ENCODE data around the gene STEAP1B. TPM values are rescaled to one million over a fixed set of nuclear protein-coding genes. Genes with fewer than 3 reads are reported as not detected.

The STEAP1B gene
- total RNA-seq, 1 experiment from 2014 or later: not detected

- peak; percentile 30 to 57 for DNase-seq
- H3K9me3 ChIP-seq (replicated peaks): no peaks in the 10 kb centered on the region
- no peaks in the 10 kb centered on the region; the same call in 1 of the 2 replicates for H3K27me3 ChIP-seq
- H3K4me1 ChIP-seq: no peaks in the 10 kb centered on the region; the same call in 1 of the 2 replicates
- H3K27ac ChIP-seq: no peak overlapping the region
- no peaks in the 10 kb centered on the region for H3K36me3 ChIP-seq
- H3K4me3 ChIP-seq: no peak overlapping the region
These were observed 17.5 kb downstream of the STEAP1B start for GRCh38 chr7:22482503-22482902.

DNA sequence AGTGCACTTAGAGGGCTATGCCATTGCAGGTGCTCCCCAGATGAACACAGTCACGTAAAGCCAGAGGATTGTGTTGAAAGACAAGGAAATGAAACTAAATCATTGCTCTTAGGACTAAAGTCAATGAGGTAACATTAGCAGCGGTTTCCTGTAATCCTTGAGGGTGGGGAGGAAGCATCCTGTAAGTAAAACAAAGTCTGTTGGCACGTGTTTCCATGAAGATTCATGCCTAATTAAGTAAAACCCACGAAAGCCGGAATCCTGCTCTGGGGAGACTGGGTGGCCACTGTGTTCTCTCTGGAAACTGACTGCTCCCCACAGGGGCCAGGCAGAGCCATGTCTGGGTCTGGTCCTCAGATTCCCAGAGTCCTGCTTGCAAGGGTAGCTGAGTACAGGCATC is 18.3 kb downstream of the STEAP1B start:
- H3K36me3 ChIP-seq: no peaks in the 10 kb centered on the region
- no peaks in the 10 kb centered on the region for H3K9me3 ChIP-seq (replicated peaks)
- no peak overlapping the region for H3K4me3 ChIP-seq
- peak; percentile 18 to 48 for DNase-seq
- H3K27me3 ChIP-seq: no peaks in the 10 kb centered on the region; the same call in 1 of the 2 replicates
- no peak overlapping the region for H3K27ac ChIP-seq
- no peaks in the 10 kb centered on the region; the same call in 1 of the 2 replicates for H3K4me1 ChIP-seq

- Histone ChIP-seq H3K9me3 (replicated peaks) (no peaks in the 10 kb centered on the region), H3K27me3 (no peaks in the 10 kb centered on the region; the same call in 1 of the 2 replicates), H3K27ac (no peak overlapping the region), H3K4me3 (no peak overlapping the region), H3K36me3 (no peaks in the 10 kb centered on the region), H3K4me1 (no peaks in the 10 kb centered on the region; the same call in 1 of the 2 replicates)
- no peak for DNase-seq
These were observed 19.4 kb downstream of the STEAP1B start for GRCh38 chr7:22480523-22481075.

- Histone ChIP-seq H3K27ac (no peak overlapping the region), H3K9me3 (replicated peaks) (no peaks in the 10 kb centered on the region), H3K4me1 (no peaks in the 10 kb centered on the region; the same call in 1 of the 2 replicates), H3K27me3 (no peaks in the 10 kb centered on the region; the same call in 1 of the 2 replicates), H3K4me3 (no peak overlapping the region), H3K36me3 (no peaks in the 10 kb centered on the region)
- no peak for DNase-seq
These were observed 22.0 kb downstream of the STEAP1B start for GRCh38 chr7:22477876-22478450.

GRCh38 chr7:22477262-22477661 is 22.7 kb downstream of the STEAP1B start:
- H3K27me3 ChIP-seq: no peaks in the 10 kb centered on the region; the same call in 1 of the 2 replicates
- no peak overlapping the region for H3K27ac ChIP-seq
- H3K9me3 ChIP-seq (replicated peaks): no peaks in the 10 kb centered on the region
- no peaks in the 10 kb centered on the region for H3K4me1 ChIP-seq
- no peak overlapping the region for H3K4me3 ChIP-seq
- no peaks in the 10 kb centered on the region for H3K36me3 ChIP-seq
- no peak for DNase-seq

- H3K27me3 ChIP-seq: no peaks in the 10 kb centered on the region; the same call in 1 of the 2 replicates
- H3K4me3 ChIP-seq: no peak overlapping the region
- no peaks in the 10 kb centered on the region for H3K4me1 ChIP-seq
- no peaks in the 10 kb centered on the region for H3K9me3 ChIP-seq (replicated peaks)
- no peak for DNase-seq
- no peak overlapping the region for H3K27ac ChIP-seq
- no peaks in the 10 kb centered on the region for H3K36me3 ChIP-seq
These were observed 23.2 kb downstream of the STEAP1B start for GRCh38 chr7:22476824-22477223.

DNA sequence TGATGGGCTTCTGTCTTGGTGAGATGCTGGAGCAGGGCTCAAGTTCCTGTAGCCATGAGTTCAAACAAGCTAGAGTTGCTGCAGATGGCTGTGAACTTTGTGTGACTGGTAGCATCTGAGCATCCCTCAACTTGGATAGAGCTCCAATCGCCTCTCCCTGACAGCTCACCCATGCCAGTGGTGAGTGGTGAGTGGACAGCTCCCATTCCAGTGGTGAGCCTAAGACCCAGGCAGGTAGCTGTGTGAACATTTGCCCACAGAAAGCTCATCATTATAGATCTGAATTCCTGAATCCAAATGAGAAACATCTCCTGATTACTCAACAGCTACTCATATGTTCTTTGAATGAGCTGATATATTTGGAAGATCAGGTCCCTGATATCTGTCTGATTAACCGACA is 25.3 kb downstream of the STEAP1B start:
- Histone ChIP-seq H3K9me3 (replicated peaks) (no peaks in the 10 kb centered on the region), H3K4me1 (no peaks in the 10 kb centered on the region), H3K4me3 (no peak overlapping the region), H3K27me3 (no peaks in the 10 kb centered on the region), H3K27ac (no peak overlapping the region), H3K36me3 (no peaks in the 10 kb centered on the region)
- no peak for DNase-seq

DNA sequence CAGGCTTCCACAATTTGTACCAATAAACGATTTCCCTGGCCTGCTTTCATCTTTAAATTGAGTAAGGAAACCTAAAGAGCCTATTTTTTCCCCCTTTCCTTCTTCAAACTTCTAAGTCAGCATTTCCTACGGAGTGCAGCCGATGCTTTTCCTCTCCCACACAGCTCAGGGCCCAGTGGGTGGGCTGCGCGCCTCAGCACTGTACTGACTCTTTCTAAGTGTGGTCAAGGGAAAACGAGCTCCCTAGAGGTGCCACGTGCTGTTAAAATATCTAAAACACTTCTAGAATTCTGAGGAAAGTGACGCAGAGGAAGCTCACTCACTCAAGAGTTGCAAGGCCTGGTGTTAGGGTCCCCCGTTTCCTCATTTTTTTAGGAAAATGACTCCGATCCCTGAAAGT is 29.0 kb downstream of the STEAP1B start:
- Histone ChIP-seq H3K4me1 (no peaks in the 10 kb centered on the region), H3K4me3 (no peak overlapping the region), H3K27ac (no peak overlapping the region), H3K36me3 (no peaks in the 10 kb centered on the region), H3K9me3 (replicated peaks) (no peaks in the 10 kb centered on the region), H3K27me3 (no peaks in the 10 kb centered on the region)
- DNase-seq: no peak

DNA sequence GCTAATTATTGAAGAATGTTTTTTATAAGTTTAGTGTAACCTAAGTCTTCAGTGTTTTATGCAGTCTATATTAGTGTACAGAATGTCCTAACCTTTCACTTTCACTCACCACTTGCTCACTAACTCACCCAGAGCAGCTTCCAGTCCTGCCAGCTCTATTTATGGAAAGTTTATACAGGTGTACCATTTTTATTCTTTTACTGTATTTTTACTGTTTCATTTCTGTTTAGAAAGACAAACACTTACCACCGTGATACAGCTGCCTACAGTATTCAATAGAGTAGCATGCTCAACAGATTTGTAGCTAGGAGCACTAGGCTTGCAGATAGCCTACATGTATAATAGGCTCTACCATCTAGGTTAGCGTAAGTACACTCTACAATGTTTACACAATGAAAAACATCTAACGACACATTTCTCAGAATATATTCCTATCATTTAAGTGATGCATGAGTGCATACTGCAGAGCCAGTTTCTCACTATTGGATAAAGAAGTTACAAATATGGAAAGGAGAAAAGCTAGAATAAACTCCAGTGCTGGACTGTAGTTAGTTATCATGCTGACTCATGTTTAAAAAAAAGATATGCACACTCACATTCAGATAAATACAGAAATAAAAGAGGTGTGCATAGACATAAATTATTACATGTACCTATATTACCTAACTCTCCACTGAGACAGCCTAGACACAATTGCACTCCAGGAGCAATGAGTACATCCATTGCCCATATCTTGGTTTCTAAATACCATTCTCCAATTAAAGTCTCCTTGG is 30.4 kb downstream of the STEAP1B start:
- Histone ChIP-seq H3K4me3 (no peak overlapping the region), H3K27me3 (no peaks in the 10 kb centered on the region), H3K27ac (no peak overlapping the region), H3K4me1 (no peaks in the 10 kb centered on the region), H3K9me3 (replicated peaks) (no peaks in the 10 kb centered on the region), H3K36me3 (no peaks in the 10 kb centered on the region)
- DNase-seq: no peak

DNA sequence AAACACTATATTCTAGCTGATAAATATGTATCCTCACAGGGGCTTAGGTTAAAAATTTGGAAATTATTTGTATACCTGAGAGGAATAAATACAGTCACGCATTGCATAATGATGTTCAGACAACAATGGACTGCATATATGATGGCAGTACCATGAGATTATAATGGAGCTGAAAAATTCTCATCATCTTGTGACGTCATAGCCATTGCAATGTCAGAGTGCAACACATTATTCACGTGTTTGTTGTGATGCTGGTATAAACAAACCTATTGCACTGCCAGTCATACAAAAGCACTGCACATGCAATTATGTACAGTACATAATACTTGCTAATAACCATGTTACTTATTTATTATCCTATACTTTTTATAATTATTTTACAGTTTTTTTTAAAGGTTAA is 31.4 kb downstream of the STEAP1B start:
- Histone ChIP-seq H3K4me1 (no peaks in the 10 kb centered on the region), H3K9me3 (replicated peaks) (no peaks in the 10 kb centered on the region), H3K27ac (no peak overlapping the region), H3K4me3 (no peak overlapping the region), H3K36me3 (no peaks in the 10 kb centered on the region), H3K27me3 (no peaks in the 10 kb centered on the region)
- DNase-seq: no peak

- no peaks in the 10 kb centered on the region for H3K4me1 ChIP-seq
- H3K27me3 ChIP-seq: no peaks in the 10 kb centered on the region
- H3K36me3 ChIP-seq: no peaks in the 10 kb centered on the region
- H3K9me3 ChIP-seq (replicated peaks): no peaks in the 10 kb centered on the region
- no peak overlapping the region for H3K27ac ChIP-seq
- no peak overlapping the region for H3K4me3 ChIP-seq
- no peak for DNase-seq
These were observed 35.7 kb downstream of the STEAP1B start for GRCh38 chr7:22464299-22464698.

- DNase-seq: no peak
- no peaks in the 10 kb centered on the region for H3K9me3 ChIP-seq (replicated peaks)
- H3K4me1 ChIP-seq: no peaks in the 10 kb centered on the region
- H3K27me3 ChIP-seq: no peaks in the 10 kb centered on the region
- no peaks in the 10 kb centered on the region for H3K36me3 ChIP-seq
- no peak overlapping the region for H3K4me3 ChIP-seq
- H3K27ac ChIP-seq: no peak overlapping the region
These were observed 39.5 kb downstream of the STEAP1B start for GRCh38 chr7:22460363-22460988.

GRCh38 chr7:22457471-22457870 is 42.5 kb downstream of the STEAP1B start:
- no peaks in the 10 kb centered on the region for H3K4me1 ChIP-seq
- H3K4me3 ChIP-seq: no peak overlapping the region
- no peaks in the 10 kb centered on the region for H3K9me3 ChIP-seq (replicated peaks)
- H3K27me3 ChIP-seq: no peaks in the 10 kb centered on the region
- no peaks in the 10 kb centered on the region for H3K36me3 ChIP-seq
- H3K27ac ChIP-seq: no peak overlapping the region
- DNase-seq: no peak

- DNase-seq: no peak
- Histone ChIP-seq H3K36me3 (no peaks in the 10 kb centered on the region), H3K4me1 (no peaks in the 10 kb centered on the region), H3K27ac (no peak overlapping the region), H3K27me3 (no peaks in the 10 kb centered on the region), H3K9me3 (replicated peaks) (no peaks in the 10 kb centered on the region), H3K4me3 (no peak overlapping the region)
These were observed 45.5 kb downstream of the STEAP1B start for GRCh38 chr7:22454446-22454845.

GRCh38 chr7:22452960-22453558 is 46.9 kb downstream of the STEAP1B start:
- no peak overlapping the region for H3K4me3 ChIP-seq
- no peaks in the 10 kb centered on the region for H3K4me1 ChIP-seq
- no peaks in the 10 kb centered on the region for H3K36me3 ChIP-seq
- H3K27me3 ChIP-seq: no peaks in the 10 kb centered on the region
- no peak for DNase-seq
- no peak overlapping the region for H3K27ac ChIP-seq
- no peaks in the 10 kb centered on the region for H3K9me3 ChIP-seq (replicated peaks)
